MCF 10A (cell line): ENCODE data around the gene ZFYVE28. TPM values are rescaled to one million over a fixed set of nuclear protein-coding genes. Genes with fewer than 3 reads are reported as not detected.

ENCODE experiments used
- BruUV-seq: library from RNA; stranded (reverse); fragments of 400-500 nt; replicated peaks from 2 replicates; lab custom pipeline; 2021; lab: Mats Ljungman, UMichigan
- CTCF ChIA-PET: fragments of 300-600 bp; sonication (Branson Sonifier 250); formaldehyde crosslinking; extraction: SDS; loops from one replicate; lab custom pipeline; 2021; ENCODE audit warnings: antibody characterized with exemption, inconsistent platforms; lab: Yijun Ruan, JAX
- POLR2A ChIA-PET: fragments of 300-600, 350-650 bp; sonication (Branson Sonifier 250); formaldehyde crosslinking; extraction: SDS; loops from one replicate; lab custom pipeline; 2020; ENCODE audit warnings: antibody characterized with exemption, inconsistent platforms; lab: Yijun Ruan, JAX
- DNase-seq: peaks from one replicate; pipeline ENCODE4 v3.0.0-alpha.2; 2018; ENCODE audit not compliant: unreplicated experiment
- H3K27ac Mint-ChIP-seq: one replicate; pipeline ENCODE4 v1.8.0; 2022; ENCODE audit warnings: mild to moderate bottlenecking, low read depth, mixed read lengths; ENCODE audit not compliant: unreplicated experiment
- H3K27me3 Mint-ChIP-seq: one replicate; pipeline ENCODE4 v1.8.0; 2022; ENCODE audit warnings: mixed read lengths; ENCODE audit not compliant: insufficient read depth, unreplicated experiment
- H3K36me3 Mint-ChIP-seq: one replicate; pipeline ENCODE4 v1.8.0; 2022; ENCODE audit warnings: mild to moderate bottlenecking, moderate library complexity, mixed read lengths; ENCODE audit not compliant: insufficient read depth, unreplicated experiment
- H3K4me1 Mint-ChIP-seq: one replicate; pipeline ENCODE4 v1.8.0; 2022; ENCODE audit warnings: mixed read lengths; ENCODE audit not compliant: insufficient read depth, unreplicated experiment
- H3K4me3 Mint-ChIP-seq: one replicate; pipeline ENCODE4 v1.8.0; 2022; ENCODE audit warnings: mild to moderate bottlenecking, moderate library complexity, mixed read lengths; ENCODE audit not compliant: unreplicated experiment
- H3K9me3 Mint-ChIP-seq: one replicate; pipeline ENCODE4 v1.8.0; 2022; ENCODE audit warnings: mixed read lengths; ENCODE audit not compliant: unreplicated experiment
- intact Hi-C: fragments of 100-400 bp; cut with micrococcal nuclease; formaldehyde crosslinking; loops from 2 replicates; pipeline ENCODE4 v1.14.1; 2022
- total RNA-seq: library from RNA; stranded (reverse); gene quantifications from 2 replicates; pipeline ENCODE4 v1.2.3, GENCODE V29; 2022
- TF ChIP-seq, protein P1 (sequence below): fragments of 200-600 bp; IDR thresholded peaks from one replicate; pipeline ENCODE4 v1.8.0; 2022; ENCODE audit warnings: antibody characterized with exemption, mild to moderate bottlenecking; ENCODE audit not compliant: unreplicated experiment

The ZFYVE28 gene
- total RNA-seq, 1 experiment from 2014 or later, result 1.6 TPM

- DNase-seq, result no peak
- intact Hi-C loops, result no loop called here
- H3K9me3 Mint-ChIP-seq, result no peaks in the 10 kb centered on the region
- POLR2A ChIA-PET, result no interaction called here
- H3K27me3 Mint-ChIP-seq, result no peaks in the 10 kb centered on the region
- H3K4me3 Mint-ChIP-seq, result no peak overlapping the region
- peaks cover under 1% of the 10 kb centered on the region for H3K4me1 Mint-ChIP-seq
- CTCF ChIA-PET, result interaction anchor here (0.6 kb wide), 1 partner anchor 191 kb away, joined by 3 read pairs; no protein-coding TSS in a partner anchor
- no peaks in the 10 kb centered on the region for H3K36me3 Mint-ChIP-seq
- no TSS peak for BruUV-seq
- TF ChIP-seq, protein P1, sequence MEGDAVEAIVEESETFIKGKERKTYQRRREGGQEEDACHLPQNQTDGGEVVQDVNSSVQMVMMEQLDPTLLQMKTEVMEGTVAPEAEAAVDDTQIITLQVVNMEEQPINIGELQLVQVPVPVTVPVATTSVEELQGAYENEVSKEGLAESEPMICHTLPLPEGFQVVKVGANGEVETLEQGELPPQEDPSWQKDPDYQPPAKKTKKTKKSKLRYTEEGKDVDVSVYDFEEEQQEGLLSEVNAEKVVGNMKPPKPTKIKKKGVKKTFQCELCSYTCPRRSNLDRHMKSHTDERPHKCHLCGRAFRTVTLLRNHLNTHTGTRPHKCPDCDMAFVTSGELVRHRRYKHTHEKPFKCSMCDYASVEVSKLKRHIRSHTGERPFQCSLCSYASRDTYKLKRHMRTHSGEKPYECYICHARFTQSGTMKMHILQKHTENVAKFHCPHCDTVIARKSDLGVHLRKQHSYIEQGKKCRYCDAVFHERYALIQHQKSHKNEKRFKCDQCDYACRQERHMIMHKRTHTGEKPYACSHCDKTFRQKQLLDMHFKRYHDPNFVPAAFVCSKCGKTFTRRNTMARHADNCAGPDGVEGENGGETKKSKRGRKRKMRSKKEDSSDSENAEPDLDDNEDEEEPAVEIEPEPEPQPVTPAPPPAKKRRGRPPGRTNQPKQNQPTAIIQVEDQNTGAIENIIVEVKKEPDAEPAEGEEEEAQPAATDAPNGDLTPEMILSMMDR, result no peak
- H3K27ac Mint-ChIP-seq, result no peak overlapping the region
Measured at GRCh38 chr4:2271279-2272025, 147.0 kb downstream of the ZFYVE28 start.

GRCh38 chr4:2270341-2271165, 147.9 kb downstream of the ZFYVE28 start:
- no peak overlapping the region for H3K27ac Mint-ChIP-seq
- no peaks in the 10 kb centered on the region for H3K9me3 Mint-ChIP-seq
- BruUV-seq, result no TSS peak
- no peaks in the 10 kb centered on the region for H3K27me3 Mint-ChIP-seq
- H3K4me3 Mint-ChIP-seq, result no peak overlapping the region
- no peak for DNase-seq
- intact Hi-C loops, result no loop called here
- ChIA-PET POLR2A (no interaction called here), CTCF (no interaction called here)
- H3K4me1 Mint-ChIP-seq, result peaks cover 8% of the 10 kb centered on the region
- H3K36me3 Mint-ChIP-seq, result no peaks in the 10 kb centered on the region
- TF ChIP-seq, protein P1, result no peak

- no peaks in the 10 kb centered on the region for H3K36me3 Mint-ChIP-seq
- ChIA-PET CTCF (interaction anchor here (0.6 kb wide), 1 partner anchor 117 kb away, joined by 3 read pairs; no protein-coding TSS in a partner anchor), POLR2A (no interaction called here)
Measured at GRCh38 chr4:2269618-2270163, 148.8 kb downstream of the ZFYVE28 start.

More at GRCh38 chr4:2269618-2270163, 148.8 kb downstream of the ZFYVE28 start:
- TF ChIP-seq, protein P1, result no peak
- DNase-seq, result no peak
- Mint-ChIP-seq H3K9me3 (no peaks in the 10 kb centered on the region), H3K4me3 (no peak overlapping the region), H3K27ac (no peak overlapping the region), H3K4me1 (peaks cover 8% of the 10 kb centered on the region), H3K27me3 (no peaks in the 10 kb centered on the region)
- BruUV-seq, result no TSS peak
- intact Hi-C loops, result loop anchor here (10.0 kb wide), 1 partner anchor 65 kb away; no protein-coding TSS in a partner anchor
